Muscle layer of duodenum (tissue), 2 donors: ENCODE results near the gene AHI1.

Experiments
- H3K27ac ChIP-seq: one replicate; pipeline ENCODE4 v1.7.0; 2013; ENCODE audit warnings: mild to moderate bottlenecking, low read length
- H3K27me3 ChIP-seq: one replicate; pipeline ENCODE4 v1.7.0; 2013; ENCODE audit warnings: low read depth, mild to moderate bottlenecking, control low read depth, low read length
- H3K36me3 ChIP-seq, 2 donors: one replicate each; pipeline ENCODE4 v1.7.0; 2013; ENCODE audit warnings: low read length in 2 of 2, control low read depth in 1 of 2, mild to moderate bottlenecking in 1 of 2; ENCODE audit not compliant: insufficient read depth in 2 of 2, control insufficient read depth in 1 of 2
- H3K4me1 ChIP-seq, 2 donors: one replicate each; pipeline ENCODE4 v1.7.0; 2013; ENCODE audit warnings: low read length in 2 of 2, mild to moderate bottlenecking in 2 of 2, control low read depth in 1 of 2, moderate library complexity in 1 of 2; ENCODE audit not compliant: insufficient read depth in 2 of 2, control insufficient read depth in 1 of 2
- H3K4me3 ChIP-seq, 2 donors: one replicate each; pipeline ENCODE4 v1.7.0; 2013; ENCODE audit warnings: low read length in 2 of 2, low read depth in 1 of 2, mild to moderate bottlenecking in 1 of 2
- H3K9me3 ChIP-seq, 2 donors: one replicate each; pipeline ENCODE4 v1.7.0; 2013; ENCODE audit warnings: low read length in 2 of 2, control low read depth in 1 of 2, mild to moderate bottlenecking in 1 of 2; ENCODE audit not compliant: control insufficient read depth in 1 of 2
- donor health status: healthy.

Gene AHI1

GRCh38 chr6:135497412-135498184 lies at the start of gene AHI1:
AHI1 (minus strand) TSS chr6:135497740; CDS start chr6:135492237, 5,503 bp downstream.
- peak within 1 kb of the TSS; percentile 98 for H3K27ac ChIP-seq
- H3K36me3 ChIP-seq, result peaks cover 0 to 12% of the 10 kb centered on the region in 2 donors
- H3K4me1 ChIP-seq, result peaks cover 0 to 4% of the 10 kb centered on the region in 2 donors
- no peaks in the 10 kb centered on the region for H3K9me3 ChIP-seq
- peak within 1 kb of the TSS; percentile 83 to 91 for H3K4me3 ChIP-seq
- no peaks in the 10 kb centered on the region for H3K27me3 ChIP-seq

- Histone ChIP-seq H3K9me3 (no peaks in the 10 kb centered on the region), H3K27me3 (no peaks in the 10 kb centered on the region), H3K4me3 (no peak overlapping the region), H3K36me3 (no peaks in the 10 kb centered on the region), H3K27ac (no peak overlapping the region), H3K4me1 (no peaks in the 10 kb centered on the region)
Measured at GRCh38 chr6:135546680-135547418, 49.3 kb upstream of the AHI1 start.

GRCh38 chr6:135546206-135546605 lies 48.7 kb upstream of the AHI1 start:
- no peaks in the 10 kb centered on the region for H3K9me3 ChIP-seq
- H3K27me3 ChIP-seq, result no peaks in the 10 kb centered on the region
- no peaks in the 10 kb centered on the region for H3K36me3 ChIP-seq
- H3K4me3 ChIP-seq, result no peak overlapping the region
- H3K27ac ChIP-seq, result no peak overlapping the region
- no peaks in the 10 kb centered on the region for H3K4me1 ChIP-seq

GRCh38 chr6:135540207-135540840 lies 42.8 kb upstream of the AHI1 start:
- Histone ChIP-seq H3K27me3 (no peaks in the 10 kb centered on the region), H3K36me3 (no peaks in the 10 kb centered on the region), H3K27ac (no peak overlapping the region), H3K9me3 (no peaks in the 10 kb centered on the region), H3K4me1 (no peaks in the 10 kb centered on the region), H3K4me3 (no peak overlapping the region)

- Histone ChIP-seq H3K4me1 (no peaks in the 10 kb centered on the region), H3K27ac (no peak overlapping the region), H3K36me3 (no peaks in the 10 kb centered on the region), H3K4me3 (no peak overlapping the region), H3K27me3 (no peaks in the 10 kb centered on the region), H3K9me3 (no peaks in the 10 kb centered on the region)
Measured at GRCh38 chr6:135537741-135538301, 40.3 kb upstream of the AHI1 start.

- Histone ChIP-seq H3K4me1 (no peaks in the 10 kb centered on the region), H3K4me3 (no peak overlapping the region), H3K9me3 (no peaks in the 10 kb centered on the region), H3K27ac (no peak overlapping the region), H3K27me3 (no peaks in the 10 kb centered on the region), H3K36me3 (no peaks in the 10 kb centered on the region)
Measured at GRCh38 chr6:135535989-135536414, 38.5 kb upstream of the AHI1 start.

GRCh38 chr6:135534773-135535380 lies 37.3 kb upstream of the AHI1 start:
- no peaks in the 10 kb centered on the region for H3K9me3 ChIP-seq
- H3K4me3 ChIP-seq, result no peak overlapping the region
- H3K4me1 ChIP-seq, result no peaks in the 10 kb centered on the region
- H3K36me3 ChIP-seq, result no peaks in the 10 kb centered on the region
- H3K27me3 ChIP-seq, result no peaks in the 10 kb centered on the region
- no peak overlapping the region for H3K27ac ChIP-seq

GRCh38 chr6:135532559-135532958 lies 35.0 kb upstream of the AHI1 start:
- Histone ChIP-seq H3K4me3 (no peak overlapping the region), H3K36me3 (no peaks in the 10 kb centered on the region), H3K4me1 (no peaks in the 10 kb centered on the region), H3K27me3 (no peaks in the 10 kb centered on the region), H3K9me3 (no peaks in the 10 kb centered on the region), H3K27ac (no peak overlapping the region)

GRCh38 chr6:135531954-135532490 lies 34.5 kb upstream of the AHI1 start:
- Histone ChIP-seq H3K4me3 (no peak overlapping the region), H3K27me3 (no peaks in the 10 kb centered on the region), H3K27ac (no peak overlapping the region), H3K4me1 (no peaks in the 10 kb centered on the region), H3K36me3 (no peaks in the 10 kb centered on the region), H3K9me3 (no peaks in the 10 kb centered on the region)

- Histone ChIP-seq H3K27ac (no peak overlapping the region), H3K9me3 (no peaks in the 10 kb centered on the region), H3K36me3 (no peaks in the 10 kb centered on the region), H3K4me1 (no peaks in the 10 kb centered on the region), H3K4me3 (no peak overlapping the region), H3K27me3 (no peaks in the 10 kb centered on the region)
Measured at GRCh38 chr6:135530113-135530512, 32.6 kb upstream of the AHI1 start.

- Histone ChIP-seq H3K27me3 (no peaks in the 10 kb centered on the region), H3K4me3 (no peak overlapping the region), H3K9me3 (no peaks in the 10 kb centered on the region), H3K36me3 (no peaks in the 10 kb centered on the region), H3K4me1 (no peaks in the 10 kb centered on the region), H3K27ac (no peak overlapping the region)
Measured at GRCh38 chr6:135527960-135528249, 30.4 kb upstream of the AHI1 start.
